Embryonic facial prominence (tissue), 1 donor: ENCODE results near the gene ACIN1.
"Not testable (repeated sequence)": the region's sequence is repeated elsewhere in the genome, so short reads cannot be mapped to it uniquely, and the experiment has no call there.

Source experiments
- DNase-seq: peaks from one replicate; pipeline ENCODE4 v3.0.0-alpha.2; 2016; ENCODE audit errors: extremely low spot score

The ACIN1 gene

GRCh38 chr14:23122086-23122485 lies 27.1 kb upstream of the ACIN1 start:
- no peak for DNase-seq

GRCh38 chr14:23121361-23121771 lies 26.4 kb upstream of the ACIN1 start:
- no peak for DNase-seq

GRCh38 chr14:23120541-23121251 lies 25.8 kb upstream of the ACIN1 start:
- DNase-seq, result peak; percentile 75

- no peak for DNase-seq
Measured at GRCh38 chr14:23119363-23120327, 24.7 kb upstream of the ACIN1 start.

- no peak for DNase-seq
Measured at GRCh38 chr14:23118506-23119362, 23.8 kb upstream of the ACIN1 start, which contains the start of gene CEBPE. Gene CEBPE (minus strand): TSS chr14:23119255. CDS start chr14:23119091, 164 bp downstream.

- no peak for DNase-seq
Measured at GRCh38 chr14:23117371-23118020, 22.6 kb upstream of the ACIN1 start.

GRCh38 chr14:23115918-23116317 lies 21.0 kb upstream of the ACIN1 start:
- no peak for DNase-seq

- DNase-seq, result no peak
Measured at GRCh38 chr14:23115039-23115731, 20.2 kb upstream of the ACIN1 start.

GRCh38 chr14:23114669-23115038 lies 19.7 kb upstream of the ACIN1 start:
- no peak for DNase-seq

GRCh38 chr14:23114120-23114458 lies 19.2 kb upstream of the ACIN1 start:
- no peak for DNase-seq

GRCh38 chr14:23113431-23114119 lies 18.6 kb upstream of the ACIN1 start:
- DNase-seq, result no peak

- DNase-seq, result no peak
Measured at GRCh38 chr14:23112359-23113178, 17.6 kb upstream of the ACIN1 start.

- no peak for DNase-seq
Measured at GRCh38 chr14:23110579-23111365, 15.8 kb upstream of the ACIN1 start.

GRCh38 chr14:23109769-23110168 lies 14.8 kb upstream of the ACIN1 start:
- DNase-seq, result no peak

- DNase-seq, result not testable (repeated sequence)
Measured at GRCh38 chr14:23108169-23108568, 13.2 kb upstream of the ACIN1 start.

GRCh38 chr14:23107620-23108019 lies 12.7 kb upstream of the ACIN1 start:
- DNase-seq, result not testable (repeated sequence)

GRCh38 chr14:23106747-23107045 lies 11.8 kb upstream of the ACIN1 start:
- no peak for DNase-seq

- DNase-seq, result no peak
Measured at GRCh38 chr14:23105348-23105824, 10.4 kb upstream of the ACIN1 start.
